Esophagus muscularis mucosa (tissue), 4 donors: Measurements from ENCODE around the gene NRGN. TPM values are rescaled to one million over a fixed set of nuclear protein-coding genes. Genes with fewer than 3 reads are reported as not detected.

ENCODE experiments used
- DNase-seq: peaks from one replicate; pipeline ENCODE4 v3.0.0-alpha.2; 2017; ENCODE audit errors: extremely low spot score
- H3K27ac ChIP-seq, 4 donors: fragments of 200-600 bp; sonication (generic); replicated peaks in 1 of 4; 1 replicate in 3 of 4; 2 replicates in 1 of 4; pipeline ENCODE4 v1.5.1; 2016 to 2019; ENCODE audit warnings: mild to moderate bottlenecking in 1 of 4
- H3K27me3 ChIP-seq, 4 donors: fragments of 200-600 bp; sonication (generic); one replicate each; pipeline versions ENCODE4 v1.5.1 to v1.6.0; 2016 to 2019
- H3K36me3 ChIP-seq, 4 donors: fragments of 200-600 bp; sonication (generic); one replicate each; pipeline ENCODE4 v1.5.1; 2016 to 2019
- H3K4me1 ChIP-seq, 4 donors: fragments of 200-600 bp; sonication (generic); one replicate each; pipeline ENCODE4 v1.5.1; 2016 to 2019
- H3K4me3 ChIP-seq, 4 donors: fragments of 200-600 bp; sonication (generic); 1 replicate in 2 of 4; 2 replicates in 2 of 4; pipeline ENCODE4 v1.5.1; 2016 to 2019; ENCODE audit warnings: mild to moderate bottlenecking in 4 of 4, moderate library complexity in 1 of 4
- H3K9me3 ChIP-seq, 4 donors: fragments of 200-600 bp; sonication (generic); 1 replicate in 3 of 4; 2 replicates in 1 of 4; pipeline ENCODE4 v1.5.1; 2016 to 2019
- CTCF ChIP-seq, 3 experiments: fragments of 200-600 bp in 2 of 3; fragments of 450-650 bp in 1 of 3; sonication (generic) in 2 of 3; IDR thresholded peaks; one replicate each; pipeline ENCODE4 v1.5.1; 2017 to 2019; ENCODE audit warnings: antibody characterized with exemption in 3 of 3, mild to moderate bottlenecking in 2 of 3, moderate library complexity in 1 of 3
- EP300 ChIP-seq: sonication (generic); formaldehyde crosslinking; IDR thresholded peaks from one replicate; pipeline ENCODE4 v1.6.1; 2017; ENCODE audit warnings: antibody characterized with exemption
- POLR2A ChIP-seq: fragments of 450-650 bp; IDR thresholded peaks from one replicate; pipeline ENCODE4 v1.6.1; 2017; ENCODE audit warnings: antibody characterized with exemption, moderate library complexity, mild to moderate bottlenecking, low read depth
- POLR2AphosphoS5 ChIP-seq, 2 donors: sonication (generic); formaldehyde crosslinking; IDR thresholded peaks; one replicate each; pipeline ENCODE4 v1.6.1; 2017; ENCODE audit warnings: antibody characterized with exemption in 2 of 2
- WGBS: methylation state at CpG from one replicate; pipeline ENCODE4 v1.1.5; 2018; 5-methylcytosine and 5-hydroxymethylcytosine counted together
- intact Hi-C: fragments of 100-400 bp; cut with DNase I; formaldehyde crosslinking; loops from one replicate; pipeline ENCODE4 v1.15.1; 2023
- total RNA-seq, 4 donors: library from RNA; depleted of rRNA; stranded (reverse); fragments of >200 nt; gene quantifications; one replicate each; pipeline versions ENCODE4 v1.1.0 to v1.2.1, GENCODE V29; 2016

Gene NRGN
- total RNA-seq, 4 donors from 2014 or later, result 1.4 to 2.3 (median 1.6) TPM

GRCh38 chr11:124748481-124749343 lies 9.0 kb downstream of the NRGN start:
- DNase-seq, result no peak
- H3K4me3 ChIP-seq, result no peak overlapping the region
- peak in 1 of 2 donors; percentile 43 for TF ChIP-seq POLR2AphosphoS5 (IDR thresholded peaks at IDR 0.05)
- TF ChIP-seq POLR2A, result no peak
- H3K4me1 ChIP-seq, result peaks cover 44 to 58% (median 52%) of the 10 kb centered on the region in 4 donors
- H3K36me3 ChIP-seq, result peaks cover 0 to 31% (median 0%) of the 10 kb centered on the region in 4 donors
- peaks cover 0 to 99% (median 41%) of the 10 kb centered on the region in 4 donors for H3K27me3 ChIP-seq
- WGBS, result 36% methylated on average over 8 of the region's 12 CpGs
- H3K9me3 ChIP-seq, result no peaks in the 10 kb centered on the region
- intact Hi-C loops, result no loop called here
- H3K27ac ChIP-seq, result peak overlapping the region in 3 of 4 donors; percentile 18 to 45 (median 34)

- Histone ChIP-seq H3K27ac (no peak overlapping the region), H3K36me3 (peaks cover 0 to 39% (median 2%) of the 10 kb centered on the region in 4 donors), H3K4me1 (peaks cover 48 to 60% (median 53%) of the 10 kb centered on the region in 4 donors), H3K9me3 (no peaks in the 10 kb centered on the region), H3K27me3 (peaks cover 0 to 99% (median 35%) of the 10 kb centered on the region in 4 donors), H3K4me3 (no peak overlapping the region)
- intact Hi-C loops, result no loop called here
- no peak for TF ChIP-seq EP300
- TF ChIP-seq POLR2A, result no peak
- TF ChIP-seq CTCF (IDR thresholded peaks at IDR 0.05), result no peak
- no peak for TF ChIP-seq POLR2AphosphoS5 (IDR thresholded peaks at IDR 0.05)
- 74% methylated on average over 1 of the region's 1 CpG for WGBS
- no peak for DNase-seq
Measured at GRCh38 chr11:124749912-124750311, 10.2 kb downstream of the NRGN start.

GRCh38 chr11:124751391-124751740 lies 11.6 kb downstream of the NRGN start:
- no peak for TF ChIP-seq EP300
- TF ChIP-seq POLR2A, result no peak
- no peak for TF ChIP-seq CTCF (IDR thresholded peaks at IDR 0.05)
- TF ChIP-seq POLR2AphosphoS5 (IDR thresholded peaks at IDR 0.05), result no peak
- no peaks in the 10 kb centered on the region for H3K9me3 ChIP-seq
- no peak overlapping the region for H3K4me3 ChIP-seq
- H3K4me1 ChIP-seq, result peaks cover 35 to 56% (median 45%) of the 10 kb centered on the region in 4 donors
- DNase-seq, result no peak
- H3K27ac ChIP-seq, result no peak overlapping the region
- H3K36me3 ChIP-seq, result peaks cover 0 to 49% (median 2%) of the 10 kb centered on the region in 4 donors
- H3K27me3 ChIP-seq, result peaks cover 0 to 94% (median 22%) of the 10 kb centered on the region in 4 donors
- WGBS, result 54% methylated on average over 5 of the region's 11 CpGs
- intact Hi-C loops, result no loop called here

- H3K4me3 ChIP-seq, result no peak within 1 kb of the TSS
- peaks cover 0 to 94% (median 21%) of the 10 kb centered on the region in 4 donors for H3K27me3 ChIP-seq
- DNase-seq, result no peak
- intact Hi-C loops, result no loop called here
- TF ChIP-seq POLR2AphosphoS5 (IDR thresholded peaks at IDR 0.05) (no peak), POLR2A (no peak), EP300 (no peak), CTCF (IDR thresholded peaks at IDR 0.05) (no peak)
- WGBS, result 42% methylated on average over 34 of the region's 42 CpGs
- peaks cover 30 to 57% (median 40%) of the 10 kb centered on the region in 4 donors for H3K4me1 ChIP-seq
- H3K27ac ChIP-seq, result no peak within 1 kb of the TSS
- H3K36me3 ChIP-seq, result peaks cover 0 to 55% (median 2%) of the 10 kb centered on the region in 4 donors
- no peaks in the 10 kb centered on the region for H3K9me3 ChIP-seq
Measured at GRCh38 chr11:124751741-124752470, 12.2 kb downstream of the NRGN start, which contains the start of gene VSIG2. Gene VSIG2 (minus strand): TSS chr11:124752255. CDS start chr11:124752137, 118 bp downstream.
